LNCAP (cell line): ENCODE results near the gene CLHC1.

Source experiments
- CTCF ChIP-seq: fragments of 450-650 bp; IDR thresholded peaks from 2 replicates; pipeline ENCODE4 v1.5.1; 2017; ENCODE audit warnings: mild to moderate bottlenecking

CLHC1 gene

GRCh38 chr2:55163274-55163721 lies 68.8 kb downstream of the CLHC1 start:
- no peak for TF ChIP-seq CTCF

GRCh38 chr2:55162284-55163006 lies 69.6 kb downstream of the CLHC1 start:
- no peak for TF ChIP-seq CTCF

GRCh38 chr2:55161295-55162210 lies 70.5 kb downstream of the CLHC1 start:
- TF ChIP-seq CTCF: no peak

- TF ChIP-seq CTCF: no peak
Observed at GRCh38 chr2:55160422-55160821, 71.7 kb downstream of the CLHC1 start.

- TF ChIP-seq CTCF: no peak
Observed at GRCh38 chr2:55159752-55160151, 72.3 kb downstream of the CLHC1 start.

GRCh38 chr2:55159037-55159651 lies 72.9 kb downstream of the CLHC1 start:
- TF ChIP-seq CTCF: no peak

GRCh38 chr2:55158111-55158814 lies 73.8 kb downstream of the CLHC1 start:
- no peak for TF ChIP-seq CTCF
